Measurements from ENCODE around the gene RNF212.
"Not testable (repeated sequence)": the region's sequence is repeated elsewhere in the genome, so short reads cannot be mapped to it uniquely, and the experiment has no call there.

The RNF212 gene

DNA sequence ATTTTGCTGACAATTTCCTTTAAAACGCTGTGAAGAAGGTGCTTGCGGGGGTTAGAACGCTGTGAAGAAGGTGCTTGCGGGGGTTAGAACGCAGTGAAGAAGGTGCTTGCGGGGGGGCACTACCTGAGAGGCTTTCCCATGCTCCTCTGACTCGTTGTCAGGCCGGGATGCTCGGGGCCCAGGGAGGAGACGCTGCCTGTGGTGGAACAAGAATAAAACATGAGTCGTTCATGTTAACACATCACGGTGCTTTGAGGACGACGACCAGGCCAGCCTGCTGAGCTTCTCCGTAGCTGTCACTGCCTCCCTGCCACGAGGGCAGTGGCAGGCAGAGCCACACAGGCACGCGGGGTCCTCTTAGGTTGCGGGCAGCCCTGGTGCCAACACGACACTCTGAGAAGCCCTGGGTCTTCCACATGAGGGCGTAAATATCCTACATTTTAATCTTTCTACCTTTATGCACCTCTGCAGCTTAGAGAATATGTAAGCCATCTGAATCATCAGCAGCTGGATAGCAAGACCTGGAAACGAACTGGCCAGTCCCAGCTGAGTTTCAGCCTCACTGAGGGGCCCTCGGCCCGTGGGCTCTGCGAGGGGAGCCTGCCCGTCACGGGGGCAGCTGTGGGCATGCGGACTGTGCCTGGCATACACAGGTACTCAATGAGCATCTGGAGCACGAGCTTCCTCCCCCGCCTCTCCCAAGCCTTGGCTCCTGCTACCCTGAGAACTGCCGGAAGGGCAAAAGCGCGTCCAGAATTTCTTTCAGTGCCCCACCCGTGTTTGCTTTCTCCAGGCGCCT lies 55.0 kb downstream of the RNF212 start:
- Histone ChIP-seq H3K36me3 (ENCODE audit: control insufficient read depth, insufficient read depth, low read length) (no peaks in the 10 kb centered on the region), H3K4me3 (ENCODE audit: low read depth, low read length) (no peak overlapping the region), H3K27me3 (ENCODE audit: control insufficient read depth, insufficient read depth, low read length) (peaks cover 7% of the 10 kb centered on the region), H3K9me3 (ENCODE audit: control insufficient read depth, insufficient read depth, low read length) (no peaks in the 10 kb centered on the region), H3K9ac (ENCODE audit: low read depth, low read length) (no peak overlapping the region), H3K4me1 (ENCODE audit: control insufficient read depth, insufficient read depth, low read length) (no peaks in the 10 kb centered on the region)

DNA sequence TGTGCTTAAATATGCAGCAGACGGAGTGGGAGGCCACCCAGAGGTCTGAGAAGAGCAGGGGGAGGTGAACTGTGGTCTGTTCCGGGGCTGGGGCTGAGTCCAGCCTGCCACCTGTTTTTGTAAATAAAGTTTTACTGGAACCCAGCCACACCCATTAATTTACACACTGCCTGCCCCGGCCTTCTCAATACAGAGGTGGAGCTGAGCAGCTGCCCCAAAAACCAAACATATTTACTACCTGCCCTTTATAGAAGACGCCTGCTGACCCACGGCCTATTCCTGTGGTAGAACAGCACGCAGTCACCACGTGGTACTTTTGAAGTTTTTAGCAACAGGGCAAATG lies 56.0 kb downstream of the RNF212 start:
- H3K36me3 ChIP-seq (ENCODE audit: control insufficient read depth, insufficient read depth, low read length), result no peaks in the 10 kb centered on the region
- H3K9me3 ChIP-seq (ENCODE audit: control insufficient read depth, insufficient read depth, low read length), result no peaks in the 10 kb centered on the region
- no peak overlapping the region for H3K4me3 ChIP-seq (ENCODE audit: low read depth, low read length)
- H3K27me3 ChIP-seq (ENCODE audit: control insufficient read depth, insufficient read depth, low read length), result peaks cover 10% of the 10 kb centered on the region
- H3K4me1 ChIP-seq (ENCODE audit: control insufficient read depth, insufficient read depth, low read length), result no peaks in the 10 kb centered on the region
- H3K9ac ChIP-seq (ENCODE audit: low read depth, low read length), result no peak overlapping the region

DNA sequence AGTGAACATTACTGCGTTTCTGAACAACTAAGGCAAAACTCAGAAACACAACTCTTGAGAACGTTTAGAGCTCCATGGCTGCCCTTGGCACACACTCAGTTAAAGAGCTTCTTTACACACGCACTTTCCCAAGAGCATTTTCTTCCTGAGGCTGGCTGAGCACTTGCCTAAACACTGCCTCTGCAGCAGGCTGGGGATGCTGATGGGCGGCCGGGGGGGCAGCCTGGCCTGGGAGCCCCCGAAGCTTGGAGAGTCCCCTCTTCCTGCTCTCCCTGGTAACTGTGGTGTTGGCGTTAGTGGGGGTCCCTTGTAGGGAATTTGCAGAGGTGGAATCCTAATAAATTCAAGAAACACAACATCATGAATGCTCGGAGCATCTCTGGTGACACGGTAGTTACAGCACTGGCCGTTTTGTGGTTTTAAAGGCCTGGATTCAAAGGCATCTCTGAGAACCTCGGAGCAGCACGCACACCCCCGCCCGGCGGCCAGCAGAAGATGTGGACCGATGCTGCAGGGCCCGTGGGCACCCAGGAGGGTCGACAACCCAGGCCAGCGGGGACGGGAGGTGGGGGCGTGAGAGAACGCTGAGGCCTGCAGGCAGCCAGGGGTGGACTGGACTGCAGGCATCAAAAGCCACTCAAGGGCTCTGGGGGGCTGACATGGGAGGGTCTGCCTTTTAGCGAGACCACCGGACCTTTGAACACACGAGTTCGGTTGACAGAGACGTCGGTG lies 56.5 kb downstream of the RNF212 start:
- Histone ChIP-seq H3K4me3 (ENCODE audit: low read depth, low read length) (no peak overlapping the region), H3K36me3 (ENCODE audit: control insufficient read depth, insufficient read depth, low read length) (no peaks in the 10 kb centered on the region), H3K9ac (ENCODE audit: low read depth, low read length) (no peak overlapping the region), H3K9me3 (ENCODE audit: control insufficient read depth, insufficient read depth, low read length) (no peaks in the 10 kb centered on the region), H3K4me1 (ENCODE audit: control insufficient read depth, insufficient read depth, low read length) (no peaks in the 10 kb centered on the region), H3K27me3 (ENCODE audit: control insufficient read depth, insufficient read depth, low read length) (peaks cover 10% of the 10 kb centered on the region)

DNA sequence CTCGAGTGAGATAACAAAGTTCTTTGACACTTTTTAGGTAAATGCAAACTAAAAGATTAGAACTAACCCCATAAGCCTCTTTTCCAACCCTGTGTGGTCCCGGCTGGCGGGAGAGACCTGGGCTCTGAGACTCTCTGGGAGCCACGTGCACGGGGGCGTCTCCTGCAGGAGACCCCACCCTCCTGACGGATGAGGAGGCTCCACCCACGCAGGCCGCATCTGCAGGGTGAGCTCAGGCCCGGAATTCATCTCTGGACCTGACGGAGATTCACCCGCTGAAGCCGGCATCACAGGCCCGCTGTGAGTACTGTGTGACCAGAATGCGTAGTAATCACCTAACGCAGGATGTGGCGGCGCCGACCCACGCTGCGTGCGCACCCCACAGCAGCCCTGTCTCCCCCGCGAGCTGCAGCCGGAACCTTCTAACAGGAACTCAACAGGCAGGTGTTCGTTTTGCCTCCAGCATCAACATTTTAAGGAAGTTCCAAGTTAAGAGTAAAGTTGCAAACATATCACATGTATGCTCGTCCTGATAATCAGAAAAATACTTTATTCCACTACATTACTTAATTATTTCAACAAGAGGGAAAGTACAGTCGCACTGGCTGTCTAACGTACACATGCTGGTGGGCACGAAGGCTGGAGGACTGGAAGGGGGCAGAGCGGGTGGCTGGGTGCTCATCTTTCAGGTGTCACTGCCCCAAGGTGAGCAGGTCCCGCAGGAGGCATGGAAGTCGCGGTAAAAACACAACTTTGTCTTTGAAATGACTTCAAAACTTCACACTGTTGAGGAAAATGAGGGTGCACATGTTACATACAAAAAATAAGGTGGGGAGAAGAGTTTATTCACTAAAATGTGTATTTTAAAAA lies 57.4 kb downstream of the RNF212 start:
- Histone ChIP-seq H3K27me3 (ENCODE audit: control insufficient read depth, insufficient read depth, low read length) (peaks cover 15% of the 10 kb centered on the region), H3K4me3 (ENCODE audit: low read depth, low read length) (no peak overlapping the region), H3K4me1 (ENCODE audit: control insufficient read depth, insufficient read depth, low read length) (no peaks in the 10 kb centered on the region), H3K36me3 (ENCODE audit: control insufficient read depth, insufficient read depth, low read length) (no peaks in the 10 kb centered on the region), H3K9ac (ENCODE audit: low read depth, low read length) (no peak overlapping the region), H3K9me3 (ENCODE audit: control insufficient read depth, insufficient read depth, low read length) (no peaks in the 10 kb centered on the region)

GRCh38 chr4:1055243-1055701 lies 58.1 kb downstream of the RNF212 start:
- H3K36me3 ChIP-seq (ENCODE audit: control insufficient read depth, insufficient read depth, low read length); H3K9ac ChIP-seq (ENCODE audit: low read depth, low read length); H3K4me1 ChIP-seq (ENCODE audit: control insufficient read depth, insufficient read depth, low read length); H3K9me3 ChIP-seq (ENCODE audit: control insufficient read depth, insufficient read depth, low read length); H3K4me3 ChIP-seq (ENCODE audit: low read depth, low read length): not testable (repeated sequence)
- H3K27me3 ChIP-seq (ENCODE audit: control insufficient read depth, insufficient read depth, low read length), result peaks cover 17% of the 10 kb centered on the region

- not testable (repeated sequence) for H3K9ac ChIP-seq (ENCODE audit: low read depth, low read length); H3K4me1 ChIP-seq (ENCODE audit: control insufficient read depth, insufficient read depth, low read length); H3K36me3 ChIP-seq (ENCODE audit: control insufficient read depth, insufficient read depth, low read length); H3K4me3 ChIP-seq (ENCODE audit: low read depth, low read length); H3K9me3 ChIP-seq (ENCODE audit: control insufficient read depth, insufficient read depth, low read length)
- H3K27me3 ChIP-seq (ENCODE audit: control insufficient read depth, insufficient read depth, low read length), result peaks cover 19% of the 10 kb centered on the region
Observed at GRCh38 chr4:1054696-1055242, 58.6 kb downstream of the RNF212 start.

DNA sequence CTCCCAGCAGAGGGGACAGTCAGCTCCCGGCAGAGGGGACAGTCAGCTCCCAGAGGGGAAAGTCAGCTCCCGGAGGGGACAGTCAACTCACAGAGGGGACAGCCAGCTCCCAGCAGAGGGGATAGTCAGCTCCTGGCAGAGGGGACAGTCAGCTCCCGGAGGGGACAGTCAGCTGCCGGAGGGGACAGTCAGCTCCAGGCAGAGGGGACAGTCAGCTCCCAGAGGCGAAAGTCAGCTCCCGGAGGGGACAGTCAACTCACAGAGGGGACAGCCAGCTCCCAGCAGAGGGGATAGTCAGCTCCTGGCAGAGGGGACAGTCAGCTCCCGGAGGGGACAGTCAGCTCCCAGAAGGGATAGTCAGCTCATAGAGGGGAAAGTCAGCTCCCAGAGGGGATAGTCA lies 59.5 kb downstream of the RNF212 start:
- H3K4me3 ChIP-seq (ENCODE audit: low read depth, low read length); H3K9me3 ChIP-seq (ENCODE audit: control insufficient read depth, insufficient read depth, low read length); H3K4me1 ChIP-seq (ENCODE audit: control insufficient read depth, insufficient read depth, low read length); H3K36me3 ChIP-seq (ENCODE audit: control insufficient read depth, insufficient read depth, low read length); H3K9ac ChIP-seq (ENCODE audit: low read depth, low read length): not testable (repeated sequence)
- peaks cover 21% of the 10 kb centered on the region for H3K27me3 ChIP-seq (ENCODE audit: control insufficient read depth, insufficient read depth, low read length)

- Histone ChIP-seq H3K4me3 (ENCODE audit: low read depth, low read length) (no peak overlapping the region), H3K27me3 (ENCODE audit: control insufficient read depth, insufficient read depth, low read length) (peaks cover 21% of the 10 kb centered on the region), H3K36me3 (ENCODE audit: control insufficient read depth, insufficient read depth, low read length) (no peaks in the 10 kb centered on the region), H3K9ac (ENCODE audit: low read depth, low read length) (no peak overlapping the region), H3K4me1 (ENCODE audit: control insufficient read depth, insufficient read depth, low read length) (no peaks in the 10 kb centered on the region), H3K9me3 (ENCODE audit: control insufficient read depth, insufficient read depth, low read length) (no peaks in the 10 kb centered on the region)
Observed at GRCh38 chr4:1053080-1053661, 60.2 kb downstream of the RNF212 start.

- H3K9me3 ChIP-seq (ENCODE audit: control insufficient read depth, insufficient read depth, low read length), result no peaks in the 10 kb centered on the region
- H3K27me3 ChIP-seq (ENCODE audit: control insufficient read depth, insufficient read depth, low read length), result peaks cover 21% of the 10 kb centered on the region
- no peak overlapping the region for H3K4me3 ChIP-seq (ENCODE audit: low read depth, low read length)
- no peaks in the 10 kb centered on the region for H3K36me3 ChIP-seq (ENCODE audit: control insufficient read depth, insufficient read depth, low read length)
- H3K9ac ChIP-seq (ENCODE audit: low read depth, low read length), result no peak overlapping the region
- H3K4me1 ChIP-seq (ENCODE audit: control insufficient read depth, insufficient read depth, low read length), result no peaks in the 10 kb centered on the region
Observed at GRCh38 chr4:1052231-1052671, 61.1 kb downstream of the RNF212 start.

DNA sequence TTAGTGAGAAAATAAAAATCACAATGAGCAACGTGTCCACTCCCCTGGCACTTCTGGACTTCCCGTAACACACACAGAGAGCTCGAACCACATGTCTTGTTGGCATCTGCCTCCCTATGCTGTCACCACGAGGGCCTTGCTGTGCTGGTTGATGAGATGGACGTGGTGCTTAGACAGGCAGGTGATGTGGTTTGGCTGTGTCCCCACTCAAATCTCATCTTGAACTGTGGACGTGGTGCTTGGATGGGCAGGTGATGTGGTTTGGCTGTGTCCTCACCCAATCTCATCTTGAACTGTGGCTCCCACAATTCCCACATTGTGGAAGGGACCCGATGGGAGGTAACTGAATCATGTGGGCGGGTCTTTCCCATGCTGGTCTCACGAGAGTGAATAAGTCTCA lies 61.9 kb downstream of the RNF212 start:
- Histone ChIP-seq H3K9me3 (ENCODE audit: control insufficient read depth, insufficient read depth, low read length) (no peaks in the 10 kb centered on the region), H3K4me3 (ENCODE audit: low read depth, low read length) (no peak overlapping the region), H3K36me3 (ENCODE audit: control insufficient read depth, insufficient read depth, low read length) (no peaks in the 10 kb centered on the region), H3K9ac (ENCODE audit: low read depth, low read length) (no peak overlapping the region), H3K4me1 (ENCODE audit: control insufficient read depth, insufficient read depth, low read length) (no peaks in the 10 kb centered on the region), H3K27me3 (ENCODE audit: control insufficient read depth, insufficient read depth, low read length) (peaks cover 23% of the 10 kb centered on the region)

- Histone ChIP-seq H3K9me3 (ENCODE audit: control insufficient read depth, insufficient read depth, low read length) (no peaks in the 10 kb centered on the region), H3K4me3 (ENCODE audit: low read depth, low read length) (no peak overlapping the region), H3K36me3 (ENCODE audit: control insufficient read depth, insufficient read depth, low read length) (no peaks in the 10 kb centered on the region), H3K27me3 (ENCODE audit: control insufficient read depth, insufficient read depth, low read length) (peaks cover 21% of the 10 kb centered on the region), H3K4me1 (ENCODE audit: control insufficient read depth, insufficient read depth, low read length) (no peaks in the 10 kb centered on the region), H3K9ac (ENCODE audit: low read depth, low read length) (no peak overlapping the region)
Observed at GRCh38 chr4:1050486-1051213, 62.7 kb downstream of the RNF212 start.
